GM12878 (cell line): ENCODE results near the gene TULP1. TPM values are rescaled to one million over a fixed set of nuclear protein-coding genes. Genes with fewer than 3 reads are reported as not detected.

Experiments
- ATAC-seq: fragments of 200-7000 bp; cut with Tn5 transposase; 3 replicates; pipeline ENCODE4 v1.9.1; 2020; ENCODE audit warnings: mild to moderate bottlenecking, moderate library complexity
- BruUV-seq: library from RNA; stranded (reverse); fragments of 400-500 nt; replicated peaks from 2 replicates; lab custom pipeline; 2021; lab: Mats Ljungman, UMichigan
- CTCF ChIA-PET: fragments of 300-600 bp; sonication (Branson Sonifier 250); formaldehyde crosslinking; extraction: SDS; loops from one replicate; lab custom pipeline; 2021; ENCODE audit warnings: inconsistent platforms; lab: Yijun Ruan, JAX
- POLR2A ChIA-PET: fragments of 350-600 bp; formaldehyde crosslinking; extraction: SDS; loops from one replicate; lab custom pipeline; 2021; ENCODE audit warnings: inconsistent platforms; lab: Charles Lee
- RAD21 ChIA-PET: fragments of 300-600 bp; sonication (Branson Sonifier 250); formaldehyde crosslinking; loops from one replicate; lab custom pipeline; 2023; ENCODE audit warnings: antibody characterized with exemption; ENCODE audit not compliant: unreplicated experiment; lab: Charles Lee
- SMC1A ChIA-PET: fragments of 300-600 bp; sonication (Branson Sonifier 250); formaldehyde crosslinking; loops from one replicate; lab custom pipeline; 2023; ENCODE audit not compliant: unreplicated experiment, uncharacterized antibody; lab: Charles Lee
- DNase-seq: peaks from one replicate; pipeline ENCODE4 v3.0.0-alpha.2; 2011; ENCODE audit warnings: low read depth, low spot score
- FAIRE-seq: peaks from 3 replicates; lab custom pipeline; 2011; peaks lifted over from hg19 to GRCh38; lab: Jason Lieb, UNC
- H2AFZ ChIP-seq: 2 replicates; pipeline ENCODE4 v1.6.0; 2011; ENCODE audit warnings: low read depth, low read length, control low read depth; ENCODE audit not compliant: control insufficient read depth
- H3K27ac ChIP-seq: 2 replicates; pipeline ENCODE4 v1.5.1; 2011; ENCODE audit warnings: control low read depth; ENCODE audit not compliant: control insufficient read depth, insufficient read depth
- H3K27me3 ChIP-seq, 2 experiments: replicated peaks in 1 of 2; 2 replicates each; pipeline versions ENCODE4 v1.6.0 to v1.6.1; 2011; ENCODE audit warnings: low read length in 1 of 2; ENCODE audit not compliant: control insufficient read depth in 2 of 2, insufficient read depth in 2 of 2
- H3K36me3 ChIP-seq, 2 experiments: 2 replicates each; pipeline ENCODE4 v1.5.1; 2011; ENCODE audit warnings: low read length in 1 of 2; ENCODE audit not compliant: control insufficient read depth in 2 of 2, insufficient read depth in 2 of 2
- H3K4me1 ChIP-seq: 2 replicates; pipeline ENCODE4 v1.6.1; 2011; ENCODE audit warnings: mild to moderate bottlenecking, low read length, moderate library complexity, mixed read lengths; ENCODE audit not compliant: control insufficient read depth, insufficient read depth
- H3K4me2 ChIP-seq: 2 replicates; pipeline ENCODE4 v1.6.0; 2011; ENCODE audit warnings: control low read depth; ENCODE audit not compliant: control insufficient read depth, insufficient read depth
- H3K4me3 ChIP-seq: fragments of 200-600 bp; sonication (generic); 2 replicates; pipeline ENCODE4 v1.5.1; 2016
- H3K79me2 ChIP-seq: 2 replicates; pipeline ENCODE4 v1.6.0; 2011; ENCODE audit warnings: low read length; ENCODE audit not compliant: control insufficient read depth, insufficient read depth
- H3K9ac ChIP-seq: 2 replicates; pipeline ENCODE4 v1.8.0; 2011; ENCODE audit warnings: low read length, control low read depth, mixed read lengths; ENCODE audit not compliant: control insufficient read depth, insufficient read depth
- H3K9me3 ChIP-seq: replicated peaks from 3 replicates; pipeline ENCODE4 v1.5.1; 2011; ENCODE audit warnings: mild to moderate bottlenecking, low read length; ENCODE audit not compliant: control insufficient read depth, insufficient read depth
- H4K20me1 ChIP-seq: 2 replicates; pipeline ENCODE4 v1.6.0; 2011; ENCODE audit not compliant: control insufficient read depth, insufficient read depth
- BCL11A ChIP-seq: IDR thresholded peaks from 2 replicates; pipeline ENCODE4 v1.6.1; 2011; ENCODE audit warnings: low read depth, low read length
- BRCA1 ChIP-seq: IDR thresholded peaks from 2 replicates; pipeline ENCODE4 v1.6.1; 2011; ENCODE audit warnings: low read depth, low read length, improper control_type of control experiment
- E2F4 ChIP-seq: IDR thresholded peaks from 2 replicates; pipeline ENCODE4 v1.6.1; 2012; ENCODE audit warnings: low read depth, low read length, improper control_type of control experiment
- NFIC ChIP-seq: IDR thresholded peaks from 2 replicates; pipeline ENCODE4 v1.6.1; 2012; ENCODE audit warnings: low read depth, mild to moderate bottlenecking, inconsistent platforms, low read length, moderate library complexity
- NFYA ChIP-seq: IDR thresholded peaks from 2 replicates; pipeline ENCODE4 v1.6.1; 2011; ENCODE audit warnings: low read depth, mild to moderate bottlenecking, low read length, improper control_type of control experiment, borderline replicate concordance
- PML ChIP-seq: IDR thresholded peaks from 2 replicates; pipeline ENCODE4 v1.6.1; 2012; ENCODE audit warnings: low read length, inconsistent platforms
- RELA ChIP-seq: fragments of 450-650 bp; IDR thresholded peaks from 2 replicates; pipeline ENCODE4 v1.8.0; 2014; ENCODE audit warnings: borderline replicate concordance; ENCODE audit not compliant: partially characterized antibody
- ZZZ3 ChIP-seq: IDR thresholded peaks from 2 replicates; pipeline ENCODE4 v1.6.1; 2011; ENCODE audit warnings: low read depth; ENCODE audit not compliant: control insufficient read depth, insufficient read length
- WGBS: methylation state at CpG from one replicate; pipeline ENCODE4 v1.1.6; 2016; ENCODE audit warnings: low lambda C conversion rate; ENCODE audit not compliant: insufficient replicate concordance, insufficient coverage; ENCODE audit errors: missing lambda C conversion rate; 5-methylcytosine and 5-hydroxymethylcytosine counted together
- in situ Hi-C: fragments of 300-500 bp; cut with MboI; formaldehyde crosslinking; loops from 9 replicates; pipeline ENCODE4 v1.14.3; 2018; ENCODE audit warnings: mixed read lengths
- intact Hi-C: fragments of 100-400 bp; cut with micrococcal nuclease; formaldehyde crosslinking; loops from one replicate; pipeline ENCODE4 v1.14.2; 2022; ENCODE audit not compliant: unreplicated experiment
- polyA plus RNA-seq, 11 experiments: library from polyadenylated mRNA; depleted of rRNA in 4 of 11; unstranded in 6 of 11; stranded (reverse) in 5 of 11; fragments of >200 nt; fragmentation: Nextera tagmentation in 4 of 11; fragmentation: Illumina TruSeq in 1 of 11; extraction: Ambion mirVana in 4 of 11; extraction: Trizol in 1 of 11; gene quantifications; 1 replicate in 1 of 11; 2 replicates in 10 of 11; pipeline versions ENCODE4 v1.2.1 to v1.2.3, GENCODE V29; 2011 to 2016; ENCODE audit warnings: inconsistent platforms in 2 of 11, missing spikeins in 2 of 11, low read depth in 1 of 11
- total RNA-seq, 4 experiments: library from RNA; depleted of rRNA in 3 of 4; stranded (reverse); fragments of >200 nt in 3 of 4; fragmentation: Illumina TruSeq in 1 of 4; extraction: Trizol in 1 of 4; gene quantifications; 2 replicates each; pipeline versions ENCODE4 v1.2.1 to v1.2.3, GENCODE V29; 2013 to 2021

Gene TULP1
- total and polyA plus RNA-seq, 10 of the 15 experiments (the other 5 are each of a cell fraction or from before 2014, with no cell fraction given), result not detected

GRCh38 chr6:35510916-35511561 is 1.7 kb downstream of the TULP1 start:
- Histone ChIP-seq H3K4me2 (no peak overlapping the region), H3K4me3 (no peak overlapping the region)
- in situ Hi-C loops, result no loop called here

More at GRCh38 chr6:35510916-35511561, 1.7 kb downstream of the TULP1 start:
- Histone ChIP-seq H3K4me1 (peaks cover 6% of the 10 kb centered on the region; the same call in 1 of the 2 replicates), H3K9ac (no peak overlapping the region)
- ChIA-PET SMC1A (no interaction called here), CTCF (interaction anchor here (1.0 kb wide), 1 partner anchor 11 kb away, joined by 3 read pairs; no protein-coding TSS in a partner anchor)
- intact Hi-C loops, result loop anchor here (1.0 kb wide), 1 partner anchor 25 kb away; no protein-coding TSS in a partner anchor
- no peak for DNase-seq
- TF ChIP-seq ZZZ3, result no peak
- no peak for TF ChIP-seq NFIC
- TF ChIP-seq E2F4, result no peak
- TF ChIP-seq BCL11A, result no peak
- TF ChIP-seq PML, result no peak
- no peak for TF ChIP-seq BRCA1
- TF ChIP-seq RELA, result no peak
- no peak for TF ChIP-seq NFYA
- TF ChIP-seq, all 136 proteins: peak for 0
- ATAC-seq (no peak), FAIRE-seq (no peak)
- ChIA-PET RAD21 (no interaction called here), POLR2A (no interaction called here)
- Histone ChIP-seq H3K27ac (no peak overlapping the region), H3K36me3 (no peaks in the 10 kb centered on the region), H2AFZ (no peak overlapping the region), H3K9me3 (no peaks in the 10 kb centered on the region), H3K27me3 (peaks cover 2 to 6% of the 10 kb centered on the region in 2 experiments; a peak in 1 of 4 replicates), H3K79me2 (no peaks in the 10 kb centered on the region), H4K20me1 (no peaks in the 10 kb centered on the region)
- BruUV-seq, result no TSS peak
- WGBS, result 19% methylated on average over 7 of the region's 7 CpGs
